K562 (cell line): ENCODE results near the gene XAB2. TPM values are rescaled to one million over a fixed set of nuclear protein-coding genes. Genes with fewer than 3 reads are reported as not detected.

Source experiments
- ATAC-seq: fragments of 200-7000 bp; cut with Tn5 transposase; 3 replicates; pipeline ENCODE4 v1.9.1; 2020; ENCODE audit warnings: moderate library complexity
- BruUV-seq: library from RNA; stranded (reverse); fragments of 400-500 nt; replicated peaks from 2 replicates; lab custom pipeline; 2021; lab: Mats Ljungman, UMichigan
- CTCF ChIA-PET: fragments of 300-600 bp; formaldehyde crosslinking; extraction: SDS; loops from one replicate; lab custom pipeline; 2021; ENCODE audit warnings: low intra/inter-chr PET ratio; lab: Yijun Ruan, JAX
- POLR2A ChIA-PET: fragments of 300-600, 350-650 bp; sonication (Branson Sonifier 250); formaldehyde crosslinking; extraction: SDS; loops from one replicate; lab custom pipeline; 2021; ENCODE audit warnings: antibody characterized with exemption, inconsistent platforms; lab: Yijun Ruan, JAX
- DNase-seq, 4 experiments: peaks; one replicate each; pipeline versions ENCODE4 v3.0.0 to v3.0.0-alpha.2; 2011 to 2018; ENCODE audit warnings: low spot score in 3 of 4, mixed read lengths in 3 of 4; ENCODE audit errors: extremely low read depth in 1 of 4
- FAIRE-seq: peaks from 2 replicates; lab custom pipeline; 2011; peaks lifted over from hg19 to GRCh38; lab: Jason Lieb, UNC
- H2AFZ ChIP-seq: 2 replicates; pipeline ENCODE4 v1.6.0; 2011; ENCODE audit warnings: low read depth, low read length, control low read depth, inconsistent platforms
- H3K27ac ChIP-seq: fragments of 200-600 bp; 3 replicates; pipeline ENCODE4 v1.8.0; 2011; ENCODE audit warnings: low read depth, mild to moderate bottlenecking, control low read depth, inconsistent platforms, low read length, moderate library complexity, mixed read lengths; ENCODE audit errors: extremely low read depth
- H3K27me3 ChIP-seq, 2 experiments: fragments of 300-600 bp in 1 of 2; 2 replicates in 1 of 2; 3 replicates in 1 of 2; pipeline versions ENCODE4 v1.6.0 to v1.8.0; 2011; ENCODE audit warnings: inconsistent platforms in 2 of 2, low read length in 2 of 2, mild to moderate bottlenecking in 1 of 2, mixed read lengths in 1 of 2, moderate library complexity in 1 of 2; ENCODE audit not compliant: control insufficient read depth in 2 of 2, insufficient read depth in 2 of 2
- H3K36me3 ChIP-seq: fragments of 300-600 bp; 3 replicates; pipeline ENCODE4 v1.8.0; 2011; ENCODE audit warnings: mild to moderate bottlenecking, low read length, inconsistent platforms; ENCODE audit not compliant: control insufficient read depth, insufficient read depth
- H3K4me1 ChIP-seq, 2 experiments: fragments of 200-600 bp in 1 of 2; replicated peaks in 1 of 2; 2 replicates in 1 of 2; 3 replicates in 1 of 2; pipeline versions ENCODE4 v1.5.1 to v1.8.0; 2011; ENCODE audit warnings: inconsistent platforms in 2 of 2, low read length in 2 of 2, mild to moderate bottlenecking in 1 of 2, mixed read lengths in 1 of 2, moderate library complexity in 1 of 2; ENCODE audit not compliant: control insufficient read depth in 2 of 2, insufficient read depth in 2 of 2
- H3K4me2 ChIP-seq: 2 replicates; pipeline ENCODE4 v1.6.1; 2011; ENCODE audit warnings: low read length, control low read depth, inconsistent platforms, mixed read lengths; ENCODE audit not compliant: insufficient read depth
- H3K4me3 ChIP-seq: fragments of 200-600 bp; sonication (generic), shearing (Covaris generic); 2 replicates; pipeline ENCODE4 v1.5.1; 2016; ENCODE audit warnings: control low read depth, inconsistent platforms
- H3K79me2 ChIP-seq: fragments of 200-600 bp; 3 replicates; pipeline ENCODE4 v1.8.0; 2011; ENCODE audit warnings: low read length, inconsistent platforms; ENCODE audit not compliant: control insufficient read depth, insufficient read depth
- H3K9ac ChIP-seq, 2 experiments: 2 replicates each; pipeline versions ENCODE4 v1.6.0 to v1.6.1; 2011; ENCODE audit warnings: low read depth in 2 of 2, low read length in 2 of 2, control low read depth in 1 of 2, inconsistent platforms in 1 of 2, mild to moderate bottlenecking in 1 of 2, mixed read lengths in 1 of 2; ENCODE audit not compliant: insufficient read depth in 1 of 2
- H3K9me1 ChIP-seq: one replicate; pipeline ENCODE4 v1.6.0; 2011; ENCODE audit warnings: inconsistent platforms, mild to moderate bottlenecking, low read length, moderate library complexity; ENCODE audit not compliant: control insufficient read depth, insufficient read depth
- H3K9me3 ChIP-seq: replicated peaks from 2 replicates; pipeline ENCODE4 v1.5.1; 2011; ENCODE audit warnings: low read depth, low read length, inconsistent platforms; ENCODE audit not compliant: control insufficient read depth, insufficient read depth
- H4K20me1 ChIP-seq: replicated peaks from 2 replicates; pipeline ENCODE4 v1.6.1; 2011; ENCODE audit warnings: low read length, inconsistent platforms, mixed read lengths; ENCODE audit not compliant: control insufficient read depth, insufficient read depth
- CREM ChIP-seq: IDR thresholded peaks from 2 replicates; pipeline ENCODE4 v1.6.1; 2014; ENCODE audit warnings: antibody characterized with exemption, low read depth
- CXXC5 ChIP-seq: fragments of 250-450 bp; sonication (Bioruptor Pico); IDR thresholded peaks from 2 replicates; pipeline ENCODE4 v1.8.0; 2022; ENCODE audit warnings: inconsistent platforms, mild to moderate bottlenecking, moderate library complexity
- HNRNPLL ChIP-seq: fragments of 200-400 bp; formaldehyde crosslinking; IDR thresholded peaks from 2 replicates; pipeline ENCODE4 v1.6.1; 2017; ENCODE audit warnings: low read length, low read depth, mild to moderate bottlenecking; ENCODE audit not compliant: poor library complexity, severe bottlenecking
- ILK ChIP-seq: fragments of 450-650 bp; IDR thresholded peaks from 2 replicates; pipeline ENCODE4 v1.6.1; 2016; ENCODE audit warnings: missing genetic modification characterization, low read depth, mild to moderate bottlenecking, missing compliant biosample characterization, moderate library complexity, borderline replicate concordance
- NBN ChIP-seq: fragments of 450-650 bp; IDR thresholded peaks from 2 replicates; pipeline ENCODE4 v1.6.1; 2016; ENCODE audit warnings: low read depth, mild to moderate bottlenecking
- NRF1 ChIP-seq, 2 experiments: fragments of 450-650 bp; IDR thresholded peaks in 1 of 2; conservative IDR thresholded peaks in 1 of 2; 2 replicates each; pipeline ENCODE4 v1.6.1; 2014; ENCODE audit warnings: mild to moderate bottlenecking in 2 of 2
- PURB ChIP-seq: sonication (generic); formaldehyde crosslinking; IDR thresholded peaks from 2 replicates; pipeline ENCODE4 v1.9.0; 2021; ENCODE audit warnings: low read depth, mild to moderate bottlenecking, missing genetic modification reagents
- RCOR1 ChIP-seq, 2 experiments: IDR thresholded peaks; 2 replicates each; pipeline ENCODE4 v1.6.1; 2012; ENCODE audit warnings: low read depth in 2 of 2, low read length in 2 of 2, borderline replicate concordance in 1 of 2, improper control_type of control experiment in 1 of 2
- RFX7 ChIP-seq: fragments of 250-450 bp; sonication (Bioruptor Pico); IDR thresholded peaks from 2 replicates; pipeline ENCODE4 v1.5.1; 2021; ENCODE audit warnings: mild to moderate bottlenecking
- SAFB2 ChIP-seq: fragments of 200-400 bp; formaldehyde crosslinking; IDR thresholded peaks from 2 replicates; pipeline ENCODE4 v1.6.1; 2018; ENCODE audit warnings: borderline replicate concordance, low read length, low read depth, moderate library complexity; ENCODE audit not compliant: severe bottlenecking
- SMAD4 ChIP-seq: fragments of 250-450 bp; sonication (Bioruptor Pico); conservative IDR thresholded peaks from 2 replicates; pipeline ENCODE4 v1.8.0; 2021; ENCODE audit warnings: inconsistent platforms, mild to moderate bottlenecking, moderate library complexity
- SNRNP70 ChIP-seq: fragments of 200-400 bp; formaldehyde crosslinking; optimal IDR thresholded peaks from 2 replicates; pipeline ENCODE3; 2017; ENCODE audit warnings: low read depth, low read length
- ZC3H4 ChIP-seq: sonication (generic); formaldehyde crosslinking; IDR thresholded peaks from 2 replicates; pipeline ENCODE4 v1.9.0; 2021; ENCODE audit warnings: missing genetic modification reagents, borderline replicate concordance
- ZFP36 ChIP-seq: fragments of 150-350 bp; IDR thresholded peaks from 2 replicates; pipeline ENCODE4 v1.6.1; 2018; ENCODE audit warnings: low read length, low read depth; ENCODE audit not compliant: partially characterized antibody
- WGBS: fragments of 100-300 bp; shearing (Covaris generic); methylation state at CpG from one replicate; pipeline ENCODE4 v1.1.6; 2016; ENCODE audit warnings: low coverage, mixed read lengths; ENCODE audit not compliant: insufficient coverage; ENCODE audit errors: missing lambda C conversion rate; 5-methylcytosine and 5-hydroxymethylcytosine counted together
- in situ Hi-C: fragments of 300-500 bp; cut with MboI; formaldehyde crosslinking; loops from 4 replicates; pipeline ENCODE4 v1.15.0; 2018; ENCODE audit warnings: inconsistent platforms, mixed read lengths
- intact Hi-C: fragments of 100-400 bp; cut with micrococcal nuclease; formaldehyde crosslinking; loops from 2 replicates; pipeline ENCODE4 v1.14.2; 2022
- polyA plus RNA-seq, 8 experiments: library from polyadenylated mRNA; depleted of rRNA in 4 of 8; stranded (reverse) in 5 of 8; unstranded in 3 of 8; fragments of >200 nt; fragmentation: Nextera tagmentation in 2 of 8; fragmentation: Illumina TruSeq in 1 of 8; extraction: Ambion mirVana in 2 of 8; extraction: Trizol in 1 of 8; gene quantifications; 2 replicates each; pipeline versions ENCODE4 v1.2.1 to v1.2.3, GENCODE V29; 2011 to 2014; ENCODE audit warnings: inconsistent platforms in 1 of 8, missing spikeins in 1 of 8
- total RNA-seq, 7 experiments: library from RNA; depleted of rRNA in 6 of 7; stranded (reverse); fragments of >200 nt in 6 of 7; fragmentation: Illumina TruSeq in 2 of 7; extraction: Trizol in 2 of 7; gene quantifications; 2 replicates each; pipeline versions ENCODE4 v1.2.1 to v1.2.3, GENCODE V29; 2011 to 2021; ENCODE audit warnings: low replicate concordance in 1 of 7
- TF ChIP-seq, protein P1 (sequence below): fragments of 450-650 bp; IDR thresholded peaks from 2 replicates; pipeline ENCODE4 v1.6.1; 2016; ENCODE audit warnings: borderline replicate concordance
- TF ChIP-seq, protein P2 (sequence below): IDR thresholded peaks from 2 replicates; pipeline ENCODE4 v1.6.1; 2014; ENCODE audit warnings: antibody characterized with exemption
- TF ChIP-seq, protein P3 (sequence below): fragments of 250-450 bp; sonication (Bioruptor Pico); IDR thresholded peaks from 2 replicates; pipeline ENCODE4 v1.8.0; 2022; ENCODE audit warnings: moderate library complexity, mild to moderate bottlenecking, inconsistent platforms

Gene XAB2
- total and polyA plus RNA-seq, 9 of the 15 experiments (the other 6 are each of a cell fraction or from before 2014, with no cell fraction given), result 0.21 to 58.3 (median 20.0) TPM

DNA sequence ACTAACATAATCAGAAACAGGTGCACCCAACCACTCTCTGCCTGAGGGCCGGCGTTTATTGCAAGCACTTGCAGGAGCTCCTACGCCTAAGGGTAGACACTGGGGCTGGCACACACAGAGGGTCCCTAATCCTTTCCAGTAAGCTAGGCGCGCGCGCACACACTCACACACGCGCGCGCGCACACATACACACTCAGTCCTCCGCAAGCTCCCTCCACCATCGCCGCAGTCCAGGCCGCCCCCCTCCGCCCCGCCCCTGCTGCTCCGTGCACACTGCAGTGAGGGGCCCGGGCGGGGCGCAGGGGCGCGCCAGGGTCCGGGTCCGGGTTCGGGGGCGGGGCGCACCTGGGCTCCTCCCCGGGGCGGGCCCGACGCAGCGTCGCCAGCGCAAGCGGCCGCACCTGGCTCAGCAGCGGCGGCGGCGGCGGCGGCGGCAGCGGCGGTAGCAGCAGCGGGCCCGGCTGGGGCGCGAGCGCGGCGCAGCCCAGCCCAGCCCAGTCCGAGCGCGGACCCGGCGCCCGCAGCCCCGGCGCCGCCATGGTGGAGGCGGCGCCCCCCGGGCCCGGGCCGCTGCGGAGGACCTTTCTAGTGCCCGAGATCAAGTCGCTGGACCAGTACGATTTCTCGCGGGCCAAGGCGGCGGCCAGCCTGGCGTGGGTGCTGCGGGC lies 33.7 kb downstream of the XAB2 start, which contains the start of gene CAMSAP3:
Gene CAMSAP3 (plus strand): TSS at position 398 of the 668 bp plus-strand sequence. CDS start 140 bp downstream, at position 538.
- no peak within 1 kb of the TSS for H3K9ac ChIP-seq
- H3K79me2 ChIP-seq, result no peaks in the 10 kb centered on the region
- H3K4me3 ChIP-seq, result peak within 1 kb of the TSS; percentile 30
- peaks cover 0 to 18% of the 10 kb centered on the region in 2 experiments; a peak in 2 of 5 replicates for H3K4me1 ChIP-seq
- 0 out of 2 replicates have a peak, but pooled peaks cover 5% of the 10 kb centered on the region for H4K20me1 ChIP-seq
- peaks cover 21 to 42% of the 10 kb centered on the region in 2 experiments; a peak in 4 of 5 replicates for H3K27me3 ChIP-seq
- H3K27ac ChIP-seq, result no peak within 1 kb of the TSS
- H2AFZ ChIP-seq, result no peak within 1 kb of the TSS
- ATAC-seq, result peak; percentile 92
- H3K4me2 ChIP-seq, result 0 out of 2 replicates have a peak within 1 kb of the TSS, but pooled peaks have one; percentile 38
- no peaks in the 10 kb centered on the region for H3K36me3 ChIP-seq
- intact Hi-C loops (no loop called here), in situ Hi-C loops (no loop called here)
- no peaks in the 10 kb centered on the region for H3K9me1 ChIP-seq
- WGBS, result 1% methylated on average over 32 of the region's 78 CpGs
- ChIA-PET POLR2A (interaction anchor here (0.6 to 1.0 kb wide), 2 partner anchors 10 to 19 kb away, joined by 3 read pairs; no protein-coding TSS in a partner anchor), CTCF (no interaction called here)
- BruUV-seq, result no TSS peak
- H3K9me3 ChIP-seq, result 0 out of 2 replicates have a peak, but pooled peaks cover 1% of the 10 kb centered on the region
- DNase-seq, result peak; percentile 54 to 92 (median 73)
- no peak for FAIRE-seq
- TF ChIP-seq ILK (tag) (no peak), HNRNPLL (peak; percentile 91), NRF1 (conservative IDR thresholded peaks at IDR 0.05 in 1 of 2, IDR thresholded peaks at IDR 0.05 in 1 of 2) (peak; percentile 67 to 73), CREM (no peak), PURB (no peak), CXXC5 (CRISPR knock-in tag) (peak; percentile 58), NBN (no peak), ZC3H4 (CRISPR knock-in tag) (no peak), RCOR1 (IDR thresholded peaks at IDR 0.05; ENCODE audit: borderline replicate concordance in 1 of 2, low read depth in 2 of 2, low read length in 2 of 2) (no peak), SNRNP70 (no peak), SAFB2 (no peak), ZFP36 (no peak), SMAD4 (CRISPR knock-in tag) (peak; percentile 38), RFX7 (CRISPR knock-in tag) (no peak)
- TF ChIP-seq, protein P1, sequence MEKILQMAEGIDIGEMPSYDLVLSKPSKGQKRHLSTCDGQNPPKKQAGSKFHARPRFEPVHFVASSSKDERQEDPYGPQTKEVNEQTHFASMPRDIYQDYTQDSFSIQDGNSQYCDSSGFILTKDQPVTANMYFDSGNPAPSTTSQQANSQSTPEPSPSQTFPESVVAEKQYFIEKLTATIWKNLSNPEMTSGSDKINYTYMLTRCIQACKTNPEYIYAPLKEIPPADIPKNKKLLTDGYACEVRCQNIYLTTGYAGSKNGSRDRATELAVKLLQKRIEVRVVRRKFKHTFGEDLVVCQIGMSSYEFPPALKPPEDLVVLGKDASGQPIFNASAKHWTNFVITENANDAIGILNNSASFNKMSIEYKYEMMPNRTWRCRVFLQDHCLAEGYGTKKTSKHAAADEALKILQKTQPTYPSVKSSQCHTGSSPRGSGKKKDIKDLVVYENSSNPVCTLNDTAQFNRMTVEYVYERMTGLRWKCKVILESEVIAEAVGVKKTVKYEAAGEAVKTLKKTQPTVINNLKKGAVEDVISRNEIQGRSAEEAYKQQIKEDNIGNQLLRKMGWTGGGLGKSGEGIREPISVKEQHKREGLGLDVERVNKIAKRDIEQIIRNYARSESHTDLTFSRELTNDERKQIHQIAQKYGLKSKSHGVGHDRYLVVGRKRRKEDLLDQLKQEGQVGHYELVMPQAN, result no peak
- TF ChIP-seq, protein P2, sequence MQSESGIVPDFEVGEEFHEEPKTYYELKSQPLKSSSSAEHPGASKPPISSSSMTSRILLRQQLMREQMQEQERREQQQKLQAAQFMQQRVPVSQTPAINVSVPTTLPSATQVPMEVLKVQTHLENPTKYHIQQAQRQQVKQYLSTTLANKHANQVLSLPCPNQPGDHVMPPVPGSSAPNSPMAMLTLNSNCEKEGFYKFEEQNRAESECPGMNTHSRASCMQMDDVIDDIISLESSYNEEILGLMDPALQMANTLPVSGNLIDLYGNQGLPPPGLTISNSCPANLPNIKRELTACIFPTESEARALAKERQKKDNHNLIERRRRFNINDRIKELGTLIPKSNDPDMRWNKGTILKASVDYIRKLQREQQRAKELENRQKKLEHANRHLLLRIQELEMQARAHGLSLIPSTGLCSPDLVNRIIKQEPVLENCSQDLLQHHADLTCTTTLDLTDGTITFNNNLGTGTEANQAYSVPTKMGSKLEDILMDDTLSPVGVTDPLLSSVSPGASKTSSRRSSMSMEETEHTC, result no peak
- TF ChIP-seq, protein P3, sequence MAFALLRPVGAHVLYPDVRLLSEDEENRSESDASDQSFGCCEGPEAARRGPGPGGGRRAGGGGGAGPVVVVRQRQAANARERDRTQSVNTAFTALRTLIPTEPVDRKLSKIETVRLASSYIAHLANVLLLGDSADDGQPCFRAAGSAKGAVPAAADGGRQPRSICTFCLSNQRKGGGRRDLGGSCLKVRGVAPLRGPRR (CRISPR knock-in tag), result no peak
